Chondrocyte (in vitro differentiated cells): Measurements from ENCODE around the gene PRKCB. TPM values are rescaled to one million over a fixed set of nuclear protein-coding genes. Genes with fewer than 3 reads are reported as not detected.

ENCODE experiments used
- DNase-seq: peaks from one replicate; pipeline ENCODE4 v3.0.0; 2021; ENCODE audit warnings: mixed read lengths, low spot score
- H3K27ac Mint-ChIP-seq: one replicate; pipeline ENCODE4 v1.8.0; 2021; ENCODE audit warnings: mild to moderate bottlenecking, moderate library complexity, mixed read lengths; ENCODE audit not compliant: unreplicated experiment
- H3K27me3 Mint-ChIP-seq: 2 replicates; pipeline ENCODE4 v1.8.0; 2021; ENCODE audit warnings: low read depth, mixed read lengths
- H3K36me3 Mint-ChIP-seq: 2 replicates; pipeline ENCODE4 v1.8.0; 2021; ENCODE audit warnings: low read depth, mixed read lengths
- H3K4me1 Mint-ChIP-seq: 2 replicates; pipeline ENCODE4 v1.8.0; 2021; ENCODE audit warnings: low read depth, mild to moderate bottlenecking, mixed read lengths
- H3K4me3 Mint-ChIP-seq: one replicate; pipeline ENCODE4 v1.8.0; 2021; ENCODE audit warnings: mild to moderate bottlenecking, moderate library complexity, mixed read lengths; ENCODE audit not compliant: unreplicated experiment
- H3K9me3 Mint-ChIP-seq: 2 replicates; pipeline ENCODE4 v1.8.0; 2021; ENCODE audit warnings: low read depth, mixed read lengths
- CTCF ChIP-seq: fragments of 200-600 bp; sonication (generic); IDR thresholded peaks from 2 replicates; pipeline ENCODE4 v1.5.0; 2021; ENCODE audit warnings: antibody characterized with exemption, mild to moderate bottlenecking, moderate library complexity
- total RNA-seq: library from RNA; stranded (reverse); gene quantifications from 3 replicates; pipeline ENCODE4 v1.2.1, GENCODE V29; 2021

The PRKCB gene
- total RNA-seq, 1 donor from 2014 or later, result not detected

- Mint-ChIP-seq H3K27ac (no peak overlapping the region), H3K9me3 (no peaks in the 10 kb centered on the region), H3K36me3 (no peaks in the 10 kb centered on the region), H3K27me3 (no peaks in the 10 kb centered on the region), H3K4me1 (no peaks in the 10 kb centered on the region), H3K4me3 (no peak overlapping the region)
- TF ChIP-seq CTCF, result no peak
- no peak for DNase-seq
These were observed 334.6 kb downstream of the PRKCB start for GRCh38 chr16:24170407-24170806.

GRCh38 chr16:24174504-24174903, 338.7 kb downstream of the PRKCB start:
- Mint-ChIP-seq H3K4me1 (no peaks in the 10 kb centered on the region), H3K9me3 (peaks cover 9% of the 10 kb centered on the region), H3K27ac (no peak overlapping the region), H3K36me3 (no peaks in the 10 kb centered on the region), H3K27me3 (no peaks in the 10 kb centered on the region), H3K4me3 (no peak overlapping the region)
- no peak for TF ChIP-seq CTCF
- DNase-seq, result no peak

- H3K27ac Mint-ChIP-seq, result no peak overlapping the region
- no peak for DNase-seq
- no peak overlapping the region for H3K4me3 Mint-ChIP-seq
- TF ChIP-seq CTCF, result no peak
- H3K4me1 Mint-ChIP-seq, result no peaks in the 10 kb centered on the region
- H3K9me3 Mint-ChIP-seq, result peaks cover 11% of the 10 kb centered on the region
- no peaks in the 10 kb centered on the region for H3K27me3 Mint-ChIP-seq
- H3K36me3 Mint-ChIP-seq, result no peaks in the 10 kb centered on the region
These were observed 339.2 kb downstream of the PRKCB start for GRCh38 chr16:24174957-24175356.

GRCh38 chr16:24178496-24178895, 342.7 kb downstream of the PRKCB start:
- Mint-ChIP-seq H3K9me3 (peaks cover 14% of the 10 kb centered on the region), H3K4me3 (no peak overlapping the region), H3K27ac (no peak overlapping the region), H3K36me3 (no peaks in the 10 kb centered on the region), H3K27me3 (no peaks in the 10 kb centered on the region), H3K4me1 (no peaks in the 10 kb centered on the region)
- no peak for DNase-seq
- TF ChIP-seq CTCF, result no peak

GRCh38 chr16:24180451-24180850, 344.7 kb downstream of the PRKCB start:
- Mint-ChIP-seq H3K36me3 (no peaks in the 10 kb centered on the region), H3K4me1 (no peaks in the 10 kb centered on the region), H3K4me3 (no peak overlapping the region), H3K27me3 (no peaks in the 10 kb centered on the region), H3K27ac (no peak overlapping the region), H3K9me3 (peaks cover 14% of the 10 kb centered on the region)
- DNase-seq, result no peak
- TF ChIP-seq CTCF, result no peak
